ENCODE measurements around the gene NTNG1. TPM values are rescaled to one million over a fixed set of nuclear protein-coding genes. Genes with fewer than 3 reads are reported as not detected.

NTNG1 gene
- total and polyA plus RNA-seq, 10 of the 15 experiments (the other 5 are each of a cell fraction or from before 2014, with no cell fraction given), result 0.18 to 2.3 (median 1.1) TPM; not detected in 1

DNA sequence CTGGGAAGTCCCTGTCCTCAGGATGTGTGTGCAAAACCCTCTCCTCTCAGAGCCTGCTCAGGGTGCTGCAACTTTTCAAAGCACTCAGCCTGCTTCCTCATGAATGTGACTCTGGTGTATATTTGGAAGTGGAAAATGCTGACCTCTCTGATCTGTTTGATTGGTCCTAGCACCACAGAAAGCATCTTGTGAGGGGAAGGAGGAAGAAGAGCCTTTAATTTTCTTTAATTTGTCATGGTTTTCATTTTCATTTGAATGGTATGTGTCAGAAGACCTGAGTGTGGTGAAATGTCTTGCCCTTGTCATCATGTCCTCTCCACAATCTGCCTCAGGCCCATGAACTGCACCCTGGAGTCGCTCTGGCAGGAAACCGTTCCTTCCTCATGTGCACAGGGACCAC, 383.5 kb downstream of the NTNG1 start (continued):
- TF ChIP-seq, protein P1, sequence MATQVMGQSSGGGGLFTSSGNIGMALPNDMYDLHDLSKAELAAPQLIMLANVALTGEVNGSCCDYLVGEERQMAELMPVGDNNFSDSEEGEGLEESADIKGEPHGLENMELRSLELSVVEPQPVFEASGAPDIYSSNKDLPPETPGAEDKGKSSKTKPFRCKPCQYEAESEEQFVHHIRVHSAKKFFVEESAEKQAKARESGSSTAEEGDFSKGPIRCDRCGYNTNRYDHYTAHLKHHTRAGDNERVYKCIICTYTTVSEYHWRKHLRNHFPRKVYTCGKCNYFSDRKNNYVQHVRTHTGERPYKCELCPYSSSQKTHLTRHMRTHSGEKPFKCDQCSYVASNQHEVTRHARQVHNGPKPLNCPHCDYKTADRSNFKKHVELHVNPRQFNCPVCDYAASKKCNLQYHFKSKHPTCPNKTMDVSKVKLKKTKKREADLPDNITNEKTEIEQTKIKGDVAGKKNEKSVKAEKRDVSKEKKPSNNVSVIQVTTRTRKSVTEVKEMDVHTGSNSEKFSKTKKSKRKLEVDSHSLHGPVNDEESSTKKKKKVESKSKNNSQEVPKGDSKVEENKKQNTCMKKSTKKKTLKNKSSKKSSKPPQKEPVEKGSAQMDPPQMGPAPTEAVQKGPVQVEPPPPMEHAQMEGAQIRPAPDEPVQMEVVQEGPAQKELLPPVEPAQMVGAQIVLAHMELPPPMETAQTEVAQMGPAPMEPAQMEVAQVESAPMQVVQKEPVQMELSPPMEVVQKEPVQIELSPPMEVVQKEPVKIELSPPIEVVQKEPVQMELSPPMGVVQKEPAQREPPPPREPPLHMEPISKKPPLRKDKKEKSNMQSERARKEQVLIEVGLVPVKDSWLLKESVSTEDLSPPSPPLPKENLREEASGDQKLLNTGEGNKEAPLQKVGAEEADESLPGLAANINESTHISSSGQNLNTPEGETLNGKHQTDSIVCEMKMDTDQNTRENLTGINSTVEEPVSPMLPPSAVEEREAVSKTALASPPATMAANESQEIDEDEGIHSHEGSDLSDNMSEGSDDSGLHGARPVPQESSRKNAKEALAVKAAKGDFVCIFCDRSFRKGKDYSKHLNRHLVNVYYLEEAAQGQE (IDR thresholded peaks at IDR 0.05; ENCODE audit: low read depth, low read length), result no peak
- TF ChIP-seq RAD51 (IDR thresholded peaks at IDR 0.05), result no peak
- TF ChIP-seq EGR1 (IDR thresholded peaks at IDR 0.05; ENCODE audit: borderline replicate concordance in 1 of 2, low read depth in 2 of 2, low read length in 2 of 2), result no peak

DNA sequence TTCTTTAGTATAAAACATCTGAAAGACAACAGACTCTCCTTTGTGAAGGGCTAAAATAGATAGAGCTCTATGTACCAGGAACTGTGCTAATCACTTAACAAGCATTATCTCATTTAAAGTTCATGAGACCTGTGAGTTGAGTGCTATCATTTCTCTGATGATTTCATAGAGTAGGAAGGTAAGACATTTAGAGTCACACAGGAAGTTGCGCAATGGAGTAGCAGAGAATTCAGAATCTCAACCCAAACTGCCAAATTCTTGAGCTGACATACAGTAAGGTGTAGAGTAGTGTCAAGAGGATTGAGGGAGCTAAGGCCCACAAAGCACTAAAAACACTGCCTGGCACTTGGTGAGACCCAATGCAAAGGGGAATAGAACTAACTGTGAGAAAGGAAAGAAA, 384.3 kb downstream of the NTNG1 start:
- H3K9ac ChIP-seq (ENCODE audit: control insufficient read depth, insufficient read depth, low read length), result no peak overlapping the region
- intact Hi-C loops (cut with micrococcal nuclease; ENCODE audit: unreplicated experiment), result loop anchor here (1.0 kb wide), 1 partner anchor 328 kb away; no protein-coding TSS in a partner anchor
- H3K36me3 ChIP-seq (ENCODE audit: control insufficient read depth in 2 of 2, insufficient read depth in 2 of 2, low read length in 1 of 2), result no peaks in the 10 kb centered on the region
- no peak overlapping the region for H3K4me2 ChIP-seq (ENCODE audit: control insufficient read depth, insufficient read depth)
- H3K9me3 ChIP-seq (replicated peaks; ENCODE audit: control insufficient read depth, insufficient read depth, low read length), result no peaks in the 10 kb centered on the region
- no peaks in the 10 kb centered on the region for H3K79me2 ChIP-seq (ENCODE audit: control insufficient read depth, insufficient read depth, low read length)
- no peak overlapping the region for H2AFZ ChIP-seq (ENCODE audit: control insufficient read depth, low read depth, low read length)
- FAIRE-seq, result no peak
- in situ Hi-C loops (cut with MboI), result loop anchor here (10.0 to 25.0 kb wide), 2 partner anchors 90 to 238 kb away; no protein-coding TSS in a partner anchor
- ATAC-seq, result no peak
- no peak for DNase-seq (ENCODE audit: low read depth, low spot score)
- WGBS (ENCODE audit: insufficient coverage, insufficient replicate concordance, low lambda C conversion rate, missing lambda C conversion rate), result 100% methylated on average over 1 of the region's 1 CpG
- ChIA-PET POLR2A (no interaction called here), CTCF (interaction anchor here (0.9 to 13.5 kb wide), 8 partner anchors 8 to 328 kb away, joined by 3 to 314 read pairs (median 18); no protein-coding TSS in a partner anchor), RAD21 (ENCODE audit: unreplicated experiment) (interaction anchor here (1.0 to 11.4 kb wide), 4 partner anchors 26 to 369 kb away, joined by 3 to 178 read pairs (median 3); no protein-coding TSS in a partner anchor), SMC1A (ENCODE audit: uncharacterized antibody, unreplicated experiment) (interaction anchor here (0.5 to 7.9 kb wide), 8 partner anchors 17 to 1796 kb away, joined by 3 to 156 read pairs (median 4); no protein-coding TSS in a partner anchor)
- no peak overlapping the region for H3K27ac ChIP-seq (ENCODE audit: control insufficient read depth, insufficient read depth)
- no peak overlapping the region for H3K4me3 ChIP-seq
- no peaks in the 10 kb centered on the region for H3K4me1 ChIP-seq (ENCODE audit: control insufficient read depth, insufficient read depth, low read length)
- no peaks in the 10 kb centered on the region for H3K27me3 ChIP-seq (replicated peaks in 1 of 2; ENCODE audit: control insufficient read depth in 2 of 2, insufficient read depth in 2 of 2, low read length in 1 of 2)
- no TSS peak for BruUV-seq (replicated peaks)
- no peaks in the 10 kb centered on the region for H4K20me1 ChIP-seq (ENCODE audit: control insufficient read depth, insufficient read depth)
- TF ChIP-seq CEBPB (IDR thresholded peaks at IDR 0.05; ENCODE audit: borderline replicate concordance in 1 of 2, low read depth in 2 of 2, low read length in 2 of 2) (peak in 1 of 2 experiments; percentile 62; a peak in 1 of 4 replicates), ATF7 (IDR thresholded peaks at IDR 0.05; ENCODE audit: low read depth) (no peak)
